Right lung (tissue), 5 donors: ENCODE data around the gene AMOTL1. TPM values are rescaled to one million over a fixed set of nuclear protein-coding genes. Genes with fewer than 3 reads are reported as not detected.
A peak's percentile ranks its signal among the peaks of the same experiment; 100 is the strongest.
"Not testable (repeated sequence)": the region's sequence is repeated elsewhere in the genome, so short reads cannot be mapped to it uniquely, and the experiment has no call there.

ENCODE experiments used
- DNase-seq, 2 donors: peaks; one replicate each; pipeline ENCODE4 v3.0.0-alpha.2; 2013
- polyA plus RNA-seq, 5 donors: library from polyadenylated mRNA; unstranded; fragments of 120-200 nt; gene quantifications; one replicate each; pipeline versions ENCODE4 v1.2.1 to v1.2.3, GENCODE V29; 2013; ENCODE audit warnings: inconsistent platforms in 1 of 5, low replicate concordance in 1 of 5; ENCODE audit not compliant: insufficient read length in 5 of 5, insufficient read depth in 1 of 5

The AMOTL1 gene
- polyA plus RNA-seq, 5 donors, result 41.5 to 61.2 (median 52.6) TPM

GRCh38 chr11:94791216-94791889 lies 23.2 kb downstream of the AMOTL1 start:
- no peak for DNase-seq

- not testable (repeated sequence) for DNase-seq
These were observed 23.8 kb downstream of the AMOTL1 start for GRCh38 chr11:94791942-94792341.

GRCh38 chr11:94792451-94792850 lies 24.3 kb downstream of the AMOTL1 start:
- DNase-seq, result no peak

GRCh38 chr11:94793002-94793401 lies 24.8 kb downstream of the AMOTL1 start:
- DNase-seq, result no peak

GRCh38 chr11:94793822-94794221 lies 25.7 kb downstream of the AMOTL1 start:
- no peak for DNase-seq

GRCh38 chr11:94794287-94795168 lies 26.4 kb downstream of the AMOTL1 start:
- peak; percentile 56 to 66 for DNase-seq

GRCh38 chr11:94795476-94796189 lies 27.5 kb downstream of the AMOTL1 start:
- no peak for DNase-seq

- no peak for DNase-seq
These were observed 28.0 kb downstream of the AMOTL1 start for GRCh38 chr11:94796190-94796580.

GRCh38 chr11:94796863-94797262 lies 28.7 kb downstream of the AMOTL1 start:
- no peak for DNase-seq

GRCh38 chr11:94799726-94800125 lies 31.6 kb downstream of the AMOTL1 start:
- no peak for DNase-seq

GRCh38 chr11:94800414-94800813 lies 32.3 kb downstream of the AMOTL1 start:
- no peak for DNase-seq

- no peak for DNase-seq
These were observed 33.8 kb downstream of the AMOTL1 start for GRCh38 chr11:94801866-94802460.

GRCh38 chr11:94802501-94802900 lies 34.3 kb downstream of the AMOTL1 start:
- DNase-seq, result no peak

GRCh38 chr11:94803491-94803890 lies 35.3 kb downstream of the AMOTL1 start:
- DNase-seq, result no peak

- DNase-seq, result no peak
These were observed 36.7 kb downstream of the AMOTL1 start for GRCh38 chr11:94804874-94805273.

GRCh38 chr11:94806014-94806413 lies 37.9 kb downstream of the AMOTL1 start:
- no peak for DNase-seq

GRCh38 chr11:94806419-94806818 lies 38.3 kb downstream of the AMOTL1 start:
- DNase-seq, result no peak

- no peak for DNase-seq
These were observed 41.1 kb downstream of the AMOTL1 start for GRCh38 chr11:94809251-94809650.

GRCh38 chr11:94812724-94813720 lies 44.9 kb downstream of the AMOTL1 start:
- not testable (repeated sequence) for DNase-seq

GRCh38 chr11:94814272-94814976 lies 46.3 kb downstream of the AMOTL1 start:
- DNase-seq, result no peak
